H1 (cell line): Measurements from ENCODE around the gene NENF. TPM values are rescaled to one million over a fixed set of nuclear protein-coding genes. Genes with fewer than 3 reads are reported as not detected.

Experiments used
- CTCF ChIA-PET: fragments of 300-600 bp; sonication (Branson Sonifier 250); formaldehyde crosslinking; loops from one replicate; lab custom pipeline; 2021; ENCODE audit not compliant: partially characterized antibody; lab: Charles Lee
- POLR2A ChIA-PET: fragments of 300-600 bp; sonication (Branson Sonifier 250); formaldehyde crosslinking; loops from one replicate; lab custom pipeline; 2021; ENCODE audit warnings: inconsistent platforms; ENCODE audit not compliant: partially characterized antibody; lab: Charles Lee
- DNase-seq, 2 experiments: peaks; one replicate each; pipeline versions ENCODE4 v3.0.0 to v3.0.0-alpha.2; 2010 to 2022; ENCODE audit warnings: low spot score in 2 of 2, low read depth in 1 of 2, mixed read lengths in 1 of 2
- FAIRE-seq: peaks from 2 replicates; lab custom pipeline; 2011; peaks lifted over from hg19 to GRCh38; lab: Jason Lieb, UNC
- H2AFZ ChIP-seq: 2 replicates; pipeline ENCODE4 v1.8.1; 2012; ENCODE audit warnings: low read length, inconsistent platforms
- H2AK5ac ChIP-seq: 2 replicates; pipeline ENCODE4 v1.6.1; 2013; ENCODE audit warnings: low read depth, low read length
- H2BK120ac ChIP-seq: replicated peaks from 2 replicates; pipeline ENCODE3; 2013; ENCODE audit warnings: low read depth, low read length, inconsistent platforms
- H2BK12ac ChIP-seq: 2 replicates; pipeline ENCODE4 v1.6.1; 2013; ENCODE audit warnings: low read depth, low read length
- H2BK15ac ChIP-seq: 2 replicates; pipeline ENCODE4 v1.6.1; 2013; ENCODE audit warnings: low read length
- H2BK20ac ChIP-seq: 2 replicates; pipeline ENCODE4 v1.6.1; 2013; ENCODE audit warnings: low read length
- H2BK5ac ChIP-seq: 2 replicates; pipeline ENCODE4 v1.6.1; 2013; ENCODE audit warnings: low read depth, low read length
- H3K14ac ChIP-seq: 2 replicates; pipeline ENCODE4 v1.6.1; 2013; ENCODE audit warnings: inconsistent platforms; ENCODE audit not compliant: insufficient read length
- H3K18ac ChIP-seq: 2 replicates; pipeline ENCODE4 v1.6.1; 2013; ENCODE audit warnings: low read length; ENCODE audit errors: extremely low read depth
- H3K23ac ChIP-seq: 2 replicates; pipeline ENCODE4 v1.6.1; 2013; ENCODE audit warnings: inconsistent platforms; ENCODE audit not compliant: insufficient read length
- H3K23me2 ChIP-seq: 2 replicates; pipeline ENCODE4 v1.6.1; 2013; ENCODE audit warnings: low read depth, low read length
- H3K27ac ChIP-seq: 2 replicates; pipeline ENCODE4 v1.6.1; 2011; ENCODE audit warnings: low read depth, low read length, inconsistent platforms
- H3K27me3 ChIP-seq, 4 experiments: replicated peaks in 1 of 4; 1 replicate in 1 of 4; 2 replicates in 3 of 4; pipeline versions ENCODE4 v1.6.1 to v1.8.1; 2011 to 2013; ENCODE audit warnings: low read length in 3 of 4, mild to moderate bottlenecking in 3 of 4, inconsistent platforms in 2 of 4, mixed read lengths in 2 of 4, moderate library complexity in 1 of 4; ENCODE audit not compliant: control insufficient read depth in 3 of 4, insufficient read depth in 3 of 4; ENCODE audit errors: extremely low read depth in 1 of 4
- H3K36me3 ChIP-seq, 4 experiments: 2 replicates each; pipeline versions ENCODE4 v1.6.1 to v1.8.1; 2011 to 2013; ENCODE audit warnings: mild to moderate bottlenecking in 4 of 4, low read length in 3 of 4, moderate library complexity in 2 of 4, control low read depth in 1 of 4, inconsistent platforms in 1 of 4; ENCODE audit not compliant: insufficient read depth in 4 of 4, control insufficient read depth in 2 of 4
- H3K4ac ChIP-seq: replicated peaks from 2 replicates; pipeline ENCODE3; 2013; ENCODE audit warnings: low read length, low read depth, mixed read lengths, inconsistent platforms; ENCODE audit not compliant: insufficient read length
- H3K4me1 ChIP-seq, 4 experiments: replicated peaks in 1 of 4; 1 replicate in 1 of 4; 2 replicates in 3 of 4; pipeline versions ENCODE4 v1.6.1 to v1.8.1; 2011 to 2013; ENCODE audit warnings: low read length in 3 of 4, inconsistent platforms in 2 of 4, mixed read lengths in 1 of 4; ENCODE audit not compliant: insufficient read depth in 4 of 4, control insufficient read depth in 3 of 4
- H3K4me2 ChIP-seq, 2 experiments: 2 replicates each; pipeline versions ENCODE4 v1.6.1 to v1.8.1; 2011 to 2013; ENCODE audit warnings: low read depth in 2 of 2, low read length in 2 of 2, control low read depth in 1 of 2, inconsistent platforms in 1 of 2, mild to moderate bottlenecking in 1 of 2; ENCODE audit not compliant: insufficient read depth in 1 of 2
- H3K4me3 ChIP-seq, 4 experiments: fragments of 200-600, 300-600 bp in 1 of 4; sonication (generic), shearing (Covaris generic), sonication (Bioruptor Twin) in 1 of 4; 2 replicates each; pipeline versions ENCODE4 v1.5.1 to v1.8.1; 2011 to 2016; ENCODE audit warnings: low read length in 4 of 4, low read depth in 3 of 4, control low read depth in 2 of 4, inconsistent platforms in 2 of 4, mild to moderate bottlenecking in 2 of 4, mixed read lengths in 1 of 4, moderate library complexity in 1 of 4; ENCODE audit not compliant: insufficient read depth in 2 of 4; ENCODE audit errors: extremely low read depth in 1 of 4
- H3K56ac ChIP-seq: replicated peaks from 2 replicates; pipeline ENCODE3; 2013; ENCODE audit warnings: low read depth, mild to moderate bottlenecking, mixed read lengths, low read length, inconsistent platforms; ENCODE audit not compliant: insufficient read length
- H3K79me1 ChIP-seq: 2 replicates; pipeline ENCODE4 v1.6.1; 2013; ENCODE audit warnings: low read depth, low read length, control low read depth
- H3K79me2 ChIP-seq, 2 experiments: 2 replicates each; pipeline versions ENCODE4 v1.6.1 to v1.8.1; 2012 to 2013; ENCODE audit warnings: low read length in 2 of 2, mild to moderate bottlenecking in 2 of 2, inconsistent platforms in 1 of 2; ENCODE audit not compliant: insufficient read depth in 2 of 2, control insufficient read depth in 1 of 2
- H3K9ac ChIP-seq, 4 experiments: replicated peaks in 1 of 4; 1 replicate in 1 of 4; 2 replicates in 3 of 4; pipeline versions ENCODE4 v1.6.1 to v1.8.1; 2011 to 2013; ENCODE audit warnings: low read depth in 3 of 4, low read length in 3 of 4, control low read depth in 2 of 4, mild to moderate bottlenecking in 2 of 4, moderate library complexity in 2 of 4, inconsistent platforms in 1 of 4; ENCODE audit errors: extremely low read depth in 1 of 4
- H3K9me3 ChIP-seq, 2 experiments: 2 replicates each; pipeline versions ENCODE4 v1.6.1 to v1.8.1; 2012 to 2013; ENCODE audit warnings: mild to moderate bottlenecking in 2 of 2, moderate library complexity in 2 of 2, control low read depth in 1 of 2, inconsistent platforms in 1 of 2, low read depth in 1 of 2, low read length in 1 of 2, mixed read lengths in 1 of 2; ENCODE audit not compliant: insufficient read depth in 2 of 2
- H4K20me1 ChIP-seq, 2 experiments: replicated peaks in 1 of 2; 2 replicates each; pipeline versions ENCODE3 to v1.8.1; 2011 to 2013; ENCODE audit warnings: inconsistent platforms in 2 of 2, low read length in 2 of 2, mild to moderate bottlenecking in 1 of 2; ENCODE audit not compliant: insufficient read depth in 2 of 2, control insufficient read depth in 1 of 2
- H4K5ac ChIP-seq: 2 replicates; pipeline ENCODE4 v1.6.1; 2013; ENCODE audit warnings: low read length, low read depth, mixed read lengths, inconsistent platforms; ENCODE audit not compliant: insufficient read length
- H4K8ac ChIP-seq: 2 replicates; pipeline ENCODE4 v1.8.0; 2013; ENCODE audit warnings: mild to moderate bottlenecking, moderate library complexity, low read length, inconsistent platforms; ENCODE audit not compliant: insufficient read depth; ENCODE audit errors: extremely low read depth
- H4K91ac ChIP-seq: replicated peaks from 2 replicates; pipeline ENCODE3; 2013; ENCODE audit warnings: low read length, mixed read lengths, inconsistent platforms; ENCODE audit not compliant: insufficient read length
- E2F6 ChIP-seq: IDR thresholded peaks from 2 replicates; pipeline ENCODE4 v1.6.1; 2012; ENCODE audit warnings: inconsistent platforms
- MAX ChIP-seq: IDR thresholded peaks from 2 replicates; pipeline ENCODE4 v1.6.1; 2012; ENCODE audit warnings: inconsistent platforms
- TCF12 ChIP-seq: IDR thresholded peaks from 2 replicates; pipeline ENCODE4 v1.6.1; 2011; ENCODE audit warnings: low read depth, mild to moderate bottlenecking, low read length
- WGBS, 2 experiments: shearing (Covaris generic) in 1 of 2; methylation state at CpG; one replicate each; pipeline versions ENCODE4 v1.1.6 to v1.1.7; 2013 to 2015; ENCODE audit warnings: low lambda C conversion rate in 2 of 2, mixed read lengths in 2 of 2, inconsistent platforms in 1 of 2, low coverage in 1 of 2, missing lambda C conversion rate in 1 of 2; ENCODE audit not compliant: insufficient replicate concordance in 2 of 2, insufficient coverage in 1 of 2, insufficient read length in 1 of 2; ENCODE audit errors: extremely low coverage in 1 of 2, missing lambda C conversion rate in 1 of 2; 5-methylcytosine and 5-hydroxymethylcytosine counted together
- polyA plus RNA-seq, 7 experiments: library from polyadenylated mRNA; depleted of rRNA in 3 of 7; stranded (reverse) in 5 of 7; unstranded in 2 of 7; fragments of >200 nt in 5 of 7; fragments of 200-250 nt in 2 of 7; gene quantifications; 1 replicate in 5 of 7; 2 replicates in 1 of 7; 4 replicates in 1 of 7; pipeline versions ENCODE4 v1.2.1 to v1.2.3, GENCODE V29; 2011 to 2013; ENCODE audit warnings: missing spikeins in 2 of 7, mixed read lengths in 2 of 7
- total RNA-seq: library from RNA; stranded (reverse); fragmentation: NEBNext Ultra II Directional; extraction: Animal tissue kit (Norgen Biotek cat#: 25700); gene quantifications from 2 replicates; pipeline ENCODE4 v1.2.1, GENCODE V29; 2021

NENF gene
- total and polyA plus RNA-seq, 2 of the 8 experiments (the other 6 are each of a cell fraction or from before 2014, with no cell fraction given), result 27.0 to 28.0 TPM

- H3K27ac ChIP-seq, result no peak overlapping the region
- no peak overlapping the region for H3K18ac ChIP-seq
- H2AFZ ChIP-seq, result no peak overlapping the region
- peaks cover 0 to 5% (median 3%) of the 10 kb centered on the region in 4 experiments; a peak in 3 of 7 replicates for H3K4me1 ChIP-seq
- H2BK5ac ChIP-seq, result no peak overlapping the region
- H4K8ac ChIP-seq, result no peak overlapping the region
- no peak overlapping the region for H2AK5ac ChIP-seq
- no peak overlapping the region for H3K14ac ChIP-seq
- H3K4me3 ChIP-seq, result no peak overlapping the region
- no peak overlapping the region for H4K5ac ChIP-seq
- no peak overlapping the region for H3K23ac ChIP-seq
- TF ChIP-seq E2F6, result peak; percentile 40; the same call in 1 of the 2 replicates
- TF ChIP-seq MAX, result peak; percentile 49; the same call in 1 of the 2 replicates
- no peak for TF ChIP-seq TCF12
- no peak overlapping the region for H3K56ac ChIP-seq
- no peak overlapping the region for H3K4ac ChIP-seq
- H4K20me1 ChIP-seq, result no peaks in the 10 kb centered on the region
- H3K4me2 ChIP-seq, result no peak overlapping the region
- H4K91ac ChIP-seq, result no peak overlapping the region
- no peak overlapping the region for H2BK20ac ChIP-seq
- H2BK12ac ChIP-seq, result 0 out of 2 replicates have a peak overlapping the region, but pooled peaks have one; percentile 68
- ChIA-PET POLR2A (interaction anchor here (0.6 to 1.2 kb wide), 2 partner anchors 149 to 154 kb away, joined by 3 to 6 read pairs; partner anchors contain the start of gene ATF3), CTCF (interaction anchor here (0.6 to 7.7 kb wide), 20 partner anchors 9 to 773 kb away, joined by 3 to 143 read pairs (median 6); no protein-coding TSS in a partner anchor)
- H3K9ac ChIP-seq, result no peak overlapping the region
- H3K23me2 ChIP-seq, result no peaks in the 10 kb centered on the region
- no peak overlapping the region for H2BK15ac ChIP-seq
- no peaks in the 10 kb centered on the region for H3K79me1 ChIP-seq
- no peaks in the 10 kb centered on the region for H3K36me3 ChIP-seq
- FAIRE-seq (no peak), DNase-seq (no peak)
- no peaks in the 10 kb centered on the region for H3K9me3 ChIP-seq
- no peaks in the 10 kb centered on the region for H3K79me2 ChIP-seq
- WGBS, 2 experiments, result 83% methylated on average over 1 of the region's 1 CpG; no CpG with 5 or more reads in 1 of the 2 experiments
- H3K27me3 ChIP-seq, result no peaks in the 10 kb centered on the region
- H2BK120ac ChIP-seq, result no peak overlapping the region
These were observed 26.1 kb downstream of the NENF start for GRCh38 chr1:212458817-212459216.
